Germinal center (tissue), 1 donor: ENCODE data around the gene ZMYND8.
A peak's percentile ranks its signal among the peaks of the same experiment; 100 is the strongest.
"Not testable (repeated sequence)": the region's sequence is repeated elsewhere in the genome, so short reads cannot be mapped to it uniquely, and the experiment has no call there.

Experiments used
- DNase-seq: peaks from one replicate; pipeline ENCODE4 v3.0.0; 2012; ENCODE audit warnings: mixed read lengths, low spot score

ZMYND8 gene

GRCh38 chr20:47356526-47357295 lies at the start of gene ZMYND8:
Gene ZMYND8, minus strand, starts transcription at chr20:47356699. Its CDS starts 29 bp downstream, at chr20:47356670.
- DNase-seq, result peak; percentile 96

GRCh38 chr20:47405775-47406325 lies 49.4 kb upstream of the ZMYND8 start:
- DNase-seq, result no peak

GRCh38 chr20:47400685-47401084 lies 44.2 kb upstream of the ZMYND8 start:
- no peak for DNase-seq

GRCh38 chr20:47397652-47398301 lies 41.3 kb upstream of the ZMYND8 start:
- DNase-seq, result no peak

DNA sequence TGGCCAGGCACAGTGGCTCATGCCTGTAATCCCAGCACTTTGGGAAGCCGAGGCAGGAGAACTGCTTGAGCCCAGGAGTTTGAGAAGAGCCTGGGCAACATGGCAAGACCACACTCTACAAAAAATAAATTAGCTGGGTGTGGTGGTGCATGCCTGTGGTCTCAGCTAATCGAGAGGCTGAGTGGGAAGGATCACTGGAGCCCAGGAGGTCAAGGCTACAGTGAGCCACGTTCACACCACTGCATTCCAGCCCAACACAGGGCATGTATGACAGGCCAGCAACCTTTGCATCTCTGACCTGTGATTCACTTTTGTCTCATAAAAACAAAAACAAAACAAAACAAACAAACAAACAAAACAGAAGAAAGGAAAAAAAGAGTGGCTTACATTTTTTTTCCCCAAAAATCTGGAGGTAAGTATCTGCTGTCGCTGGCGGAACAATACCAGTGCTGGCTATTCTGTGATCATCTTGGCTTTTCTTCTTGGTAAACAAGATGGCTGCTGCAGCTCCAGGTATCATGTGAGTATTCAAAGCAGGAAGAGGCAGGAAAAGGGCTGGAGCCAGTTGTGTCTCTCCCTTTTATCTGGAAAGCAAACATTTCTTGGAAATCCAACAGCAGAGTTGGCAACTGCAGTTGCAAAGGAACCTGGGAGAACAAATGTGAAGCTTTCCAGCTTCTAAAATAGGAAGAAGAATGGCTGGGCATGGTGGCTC lies 40.4 kb upstream of the ZMYND8 start:
- DNase-seq, result no peak

DNA sequence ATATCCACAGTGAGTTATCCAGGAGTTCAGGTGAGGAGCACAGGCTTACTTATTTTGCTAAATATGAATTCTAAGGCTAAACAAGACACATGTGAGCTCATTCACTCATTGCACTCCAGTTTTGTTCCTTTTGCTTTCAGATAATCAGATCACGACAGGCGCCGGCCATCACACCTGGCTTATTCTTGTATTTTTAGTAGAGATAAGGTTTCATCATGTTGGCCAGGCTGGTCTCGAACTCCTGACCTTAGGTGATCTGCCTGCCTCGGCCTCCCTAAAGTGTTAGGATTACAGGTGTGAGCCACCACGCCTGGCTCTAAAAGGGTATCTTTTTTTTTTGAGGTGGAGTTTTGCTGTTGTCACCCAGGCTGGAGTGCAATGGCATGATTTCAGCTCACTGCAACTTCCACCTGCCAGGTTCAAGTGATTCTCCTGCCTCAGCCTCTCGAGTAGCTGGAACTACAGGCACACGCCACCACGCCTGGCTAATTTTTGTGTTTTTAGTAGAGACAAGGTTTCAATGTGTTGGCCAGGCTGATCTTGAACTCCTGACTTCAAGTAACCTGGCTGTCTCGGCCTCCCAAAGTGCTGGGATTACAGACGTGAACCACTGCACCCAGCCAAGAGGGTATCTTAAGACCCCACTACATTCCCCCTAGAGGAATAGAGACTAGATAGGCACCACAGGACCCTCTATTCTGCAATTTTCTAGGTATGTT lies 37.5 kb upstream of the ZMYND8 start:
- DNase-seq, result not testable (repeated sequence)

DNA sequence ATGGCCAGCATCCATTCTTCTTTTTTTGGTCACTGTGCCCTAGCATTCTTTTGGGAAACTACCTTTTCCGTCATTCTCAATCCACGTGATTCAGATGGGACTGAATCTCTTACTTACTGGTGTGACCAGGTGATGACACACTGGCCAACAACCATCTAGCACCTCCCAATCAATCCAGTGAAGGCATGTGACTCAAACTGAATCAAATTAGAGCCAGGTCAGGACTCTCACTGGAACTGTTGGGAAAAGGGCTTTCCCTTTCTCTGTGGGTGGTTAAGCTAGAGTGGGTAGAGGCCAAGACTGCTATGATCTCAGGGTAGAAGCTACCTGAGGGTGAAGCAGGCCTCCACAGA lies 36.2 kb upstream of the ZMYND8 start:
- peak; percentile 23 for DNase-seq

DNA sequence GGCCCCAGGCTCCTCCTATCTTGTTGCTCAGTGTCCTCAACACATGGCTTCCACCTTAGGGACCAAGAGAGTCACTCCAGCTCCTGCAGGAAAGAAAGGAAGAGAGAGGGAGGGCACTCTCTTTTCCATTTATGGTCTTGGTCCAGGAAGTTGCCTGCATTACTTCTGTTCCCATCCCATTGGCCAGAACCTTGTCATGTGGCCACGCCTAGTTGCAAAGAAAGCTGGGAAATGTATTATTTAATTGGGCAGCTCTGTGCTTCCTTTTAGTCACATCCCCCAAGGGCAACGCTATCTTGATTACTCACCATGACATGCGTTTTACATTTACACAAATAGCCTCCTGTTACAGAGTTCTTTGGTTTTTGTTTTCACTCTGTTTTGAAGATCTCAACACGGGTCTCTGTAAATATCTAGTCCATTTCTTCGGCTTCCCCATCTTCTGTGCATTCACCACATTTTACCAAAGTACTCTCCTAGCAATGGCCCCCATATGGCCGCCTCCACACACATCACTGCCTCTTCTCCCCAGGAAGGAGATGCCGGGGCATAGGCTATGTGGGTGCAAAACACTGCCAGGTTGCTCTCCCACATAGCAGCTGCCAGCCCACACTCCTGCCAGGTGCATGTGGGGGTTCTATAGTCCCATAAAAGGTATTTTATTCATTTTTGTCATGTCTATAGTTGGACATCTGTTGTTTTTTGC lies 35.7 kb upstream of the ZMYND8 start:
- peak; percentile 75 for DNase-seq

DNA sequence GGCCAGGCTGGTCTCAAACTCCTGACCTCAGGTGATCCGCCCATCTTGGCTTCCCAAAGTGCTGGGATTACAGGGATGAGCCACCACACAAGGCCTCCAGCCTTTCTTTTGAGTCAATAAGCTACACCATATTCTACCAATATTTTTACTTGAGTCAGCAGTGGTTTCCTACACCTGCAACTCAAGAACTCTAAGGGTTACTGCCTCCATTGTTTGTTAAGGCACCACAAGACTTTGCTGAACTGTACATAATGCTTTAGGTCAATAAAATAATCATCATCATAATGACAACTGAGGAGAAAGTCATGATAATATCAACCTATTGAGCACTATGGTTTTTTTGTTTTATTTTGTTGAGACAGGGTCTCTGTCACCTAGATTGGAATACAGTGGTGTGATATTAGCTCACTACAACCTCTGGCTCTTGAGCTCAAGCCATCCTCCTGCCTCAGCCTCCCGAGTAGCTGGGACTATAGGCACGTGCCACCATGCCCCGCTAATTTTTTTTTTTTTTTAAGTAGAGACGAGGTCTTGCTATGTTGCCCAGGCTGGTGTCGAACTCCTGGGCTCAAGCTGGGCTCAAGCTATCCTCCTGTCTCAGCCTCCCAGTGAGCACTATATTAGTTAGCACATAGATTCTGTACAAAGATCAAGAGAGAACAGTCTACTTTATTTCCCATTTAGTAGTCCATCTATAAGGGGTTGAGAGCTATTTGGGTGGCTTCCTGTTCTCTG lies 34.9 kb upstream of the ZMYND8 start:
- DNase-seq, result no peak

GRCh38 chr20:47389867-47390347 lies 33.4 kb upstream of the ZMYND8 start:
- DNase-seq, result peak; percentile 52

GRCh38 chr20:47385968-47386367 lies 29.5 kb upstream of the ZMYND8 start:
- DNase-seq, result not testable (repeated sequence)

- DNase-seq, result no peak
Measured at GRCh38 chr20:47382746-47383415, 26.4 kb upstream of the ZMYND8 start.

GRCh38 chr20:47380481-47380880 lies 24.0 kb upstream of the ZMYND8 start:
- no peak for DNase-seq

GRCh38 chr20:47379433-47380150 lies 23.1 kb upstream of the ZMYND8 start:
- no peak for DNase-seq

GRCh38 chr20:47377122-47377722 lies 20.7 kb upstream of the ZMYND8 start:
- DNase-seq, result no peak

- not testable (repeated sequence) for DNase-seq
Measured at GRCh38 chr20:47376096-47376643, 19.7 kb upstream of the ZMYND8 start.

GRCh38 chr20:47374121-47374520 lies 17.6 kb upstream of the ZMYND8 start:
- DNase-seq, result not testable (repeated sequence)

- DNase-seq, result no peak
Measured at GRCh38 chr20:47373206-47373733, 16.8 kb upstream of the ZMYND8 start.
